GM21528 (cell line): ENCODE data around the gene LOX.

ENCODE experiments used
- ATAC-seq: cut with Tn5 transposase; IDR thresholded peaks from one replicate; pipeline ENCODE4 v1.9.1; 2021; ENCODE audit warnings: mild to moderate bottlenecking, moderate library complexity; ENCODE audit not compliant: unreplicated experiment, low FRiP score

LOX gene

GRCh38 chr5:122056913-122057312, 21.1 kb downstream of the LOX start:
- no peak for ATAC-seq

DNA sequence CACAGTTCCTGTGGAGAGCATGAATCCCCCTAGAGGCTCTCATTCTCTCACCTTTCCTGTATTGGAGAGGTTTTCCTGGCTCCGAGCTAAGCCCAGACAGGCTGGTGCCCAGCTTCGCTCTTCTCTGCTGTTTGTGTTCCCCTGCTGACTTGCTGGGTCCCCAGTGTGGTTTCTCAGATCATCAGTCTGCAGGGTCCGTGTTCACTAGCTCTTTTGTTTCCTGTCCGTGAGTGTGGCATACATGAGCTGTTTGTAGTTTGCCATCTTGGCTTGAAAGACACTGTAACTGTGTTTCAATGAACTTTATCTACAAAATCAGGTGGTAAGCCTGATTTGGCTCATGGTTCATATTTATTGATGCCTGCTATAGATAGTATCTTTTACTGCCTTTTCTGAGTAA, 23.8 kb downstream of the LOX start:
- ATAC-seq = no peak

- ATAC-seq = no peak
Observed at GRCh38 chr5:122053181-122054109, 24.6 kb downstream of the LOX start.

GRCh38 chr5:122051569-122051968, 26.5 kb downstream of the LOX start:
- no peak for ATAC-seq

DNA sequence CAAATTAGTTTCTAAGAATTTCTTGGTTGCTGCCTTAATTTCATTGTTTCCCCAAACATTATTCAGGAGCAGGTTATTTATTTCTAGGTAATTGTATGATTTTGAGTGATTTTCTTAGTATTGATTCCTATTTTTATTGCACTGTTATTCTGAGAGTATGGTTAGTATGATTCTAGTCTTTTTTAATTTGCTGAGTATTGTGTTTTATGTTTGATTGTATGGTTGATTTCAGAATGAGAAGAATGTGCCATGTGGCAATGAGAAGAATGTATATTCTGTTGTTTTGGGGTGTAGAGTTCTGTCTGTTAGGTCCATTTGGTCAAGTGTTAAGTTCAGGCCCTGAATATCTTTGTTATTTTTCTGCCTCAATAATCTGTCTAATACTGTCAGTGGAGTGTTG, 27.1 kb downstream of the LOX start:
- ATAC-seq = no peak

- no peak for ATAC-seq
Observed at GRCh38 chr5:122040636-122041302, 37.3 kb downstream of the LOX start.

DNA sequence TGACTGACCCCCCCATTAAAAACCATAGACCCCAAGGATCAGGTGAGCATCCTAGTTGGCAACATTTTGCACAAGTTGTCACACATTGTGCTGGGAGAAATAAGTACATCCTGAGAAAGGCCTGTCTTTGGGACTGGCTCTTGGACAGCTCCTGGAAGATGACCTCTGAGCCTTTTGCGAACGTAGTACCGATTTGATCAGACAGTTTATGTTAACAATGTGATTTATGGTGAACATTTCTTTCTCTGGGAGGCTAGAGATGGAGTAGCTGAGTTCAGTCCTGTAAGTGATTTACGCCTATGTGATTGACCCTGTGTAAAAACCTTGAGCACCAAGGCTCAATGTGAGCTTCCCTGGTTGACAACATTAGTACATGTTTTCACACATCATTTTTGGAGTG, 41.7 kb downstream of the LOX start:
- no peak for ATAC-seq

DNA sequence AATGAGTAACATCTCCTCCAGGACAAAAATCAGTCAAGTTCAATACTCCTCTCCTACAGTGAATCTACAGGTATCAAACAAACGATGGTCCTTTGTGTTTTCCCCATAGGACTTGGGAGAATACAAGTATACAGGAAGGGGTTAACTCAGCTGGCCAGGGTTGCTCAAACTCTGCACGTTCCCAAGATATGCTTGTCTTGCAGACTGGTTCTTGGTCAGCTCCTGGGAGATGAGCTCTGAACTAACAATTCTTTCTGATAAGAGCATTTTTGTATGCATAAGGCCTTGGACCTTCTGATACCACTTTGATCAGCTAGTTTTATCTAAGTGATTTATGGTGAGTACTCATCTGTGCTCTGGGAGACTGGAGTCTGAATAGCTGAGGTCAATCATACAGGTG, 42.1 kb downstream of the LOX start:
- no peak for ATAC-seq

DNA sequence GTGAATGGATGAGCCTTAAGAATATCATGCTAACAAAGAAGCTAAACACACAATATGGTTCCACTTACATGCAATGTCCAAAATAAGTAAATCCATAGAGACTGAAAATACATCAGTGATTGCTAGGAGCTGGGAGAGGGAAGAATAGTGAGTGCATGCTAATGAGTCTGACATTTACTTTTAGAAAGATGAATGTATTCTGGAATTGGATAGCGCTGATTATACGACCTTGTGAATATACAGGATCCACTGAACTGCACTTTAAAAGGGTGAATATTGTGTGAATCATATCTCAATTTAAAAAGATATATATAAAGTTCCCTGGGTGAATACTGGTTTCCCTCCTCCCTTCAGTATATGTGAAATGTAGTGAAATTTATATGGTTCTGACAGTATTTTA, 46.2 kb downstream of the LOX start:
- ATAC-seq = no peak

DNA sequence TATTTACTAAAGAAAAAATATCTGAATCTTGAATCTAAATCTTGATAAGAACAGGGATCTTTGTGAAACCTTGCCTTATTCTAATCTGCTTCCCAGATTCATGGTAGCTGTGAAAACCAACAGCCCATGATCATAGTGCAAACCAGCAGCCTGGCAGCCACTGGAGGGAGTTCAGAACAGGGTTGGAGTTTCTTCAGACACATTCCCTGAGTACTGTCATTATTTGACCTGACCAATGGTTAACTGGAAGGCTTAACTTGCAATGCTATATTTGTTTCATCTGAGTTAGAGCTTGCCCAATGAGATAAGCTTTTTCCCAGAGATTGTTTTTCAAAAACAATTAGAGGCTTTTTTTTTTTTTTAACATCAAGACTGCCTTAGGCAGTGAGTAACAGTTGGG, 47.8 kb downstream of the LOX start:
- ATAC-seq = no peak

GRCh38 chr5:122029818-122030217, 48.2 kb downstream of the LOX start:
- no peak for ATAC-seq

DNA sequence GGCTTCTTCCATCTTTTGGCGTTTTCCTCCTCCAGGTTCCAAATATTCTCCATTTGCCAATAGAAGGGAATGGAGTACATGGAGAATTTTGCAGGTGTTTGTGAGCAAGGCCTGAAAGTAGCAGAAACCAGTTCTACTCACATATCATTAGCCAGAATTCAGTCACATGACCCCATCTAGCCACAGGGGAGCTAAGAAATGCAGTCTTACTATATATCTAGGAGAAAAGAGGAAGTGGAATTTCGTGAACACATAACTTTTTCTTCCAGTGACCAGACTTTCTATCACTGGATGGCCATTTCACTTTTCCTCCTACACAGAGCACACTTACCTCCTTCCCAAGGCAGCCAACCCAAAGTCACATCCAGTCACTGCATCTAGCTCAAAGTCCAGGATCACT, 55.1 kb downstream of the LOX start:
- ATAC-seq = no peak

- no peak for ATAC-seq
Observed at GRCh38 chr5:122019919-122020590, 58.0 kb downstream of the LOX start.

DNA sequence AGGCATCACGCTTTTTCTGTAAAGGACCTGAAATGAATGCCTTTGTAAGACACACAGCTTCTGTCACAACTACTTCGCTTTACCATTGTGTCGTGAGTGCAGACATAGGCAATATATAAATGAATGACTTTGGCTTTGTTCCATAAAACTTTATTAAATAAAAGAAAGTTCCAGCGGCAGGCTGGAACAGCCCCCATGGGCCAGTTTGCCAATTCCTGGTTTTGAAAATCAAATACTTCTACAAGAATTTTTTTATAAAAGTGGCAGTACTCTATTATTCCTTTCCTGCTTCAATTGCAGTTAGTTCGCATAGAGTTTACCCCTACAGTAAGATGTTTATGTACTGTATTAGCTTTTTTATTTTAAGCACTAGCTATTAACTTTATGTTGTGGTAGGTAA, 62.6 kb downstream of the LOX start:
- no peak for ATAC-seq

DNA sequence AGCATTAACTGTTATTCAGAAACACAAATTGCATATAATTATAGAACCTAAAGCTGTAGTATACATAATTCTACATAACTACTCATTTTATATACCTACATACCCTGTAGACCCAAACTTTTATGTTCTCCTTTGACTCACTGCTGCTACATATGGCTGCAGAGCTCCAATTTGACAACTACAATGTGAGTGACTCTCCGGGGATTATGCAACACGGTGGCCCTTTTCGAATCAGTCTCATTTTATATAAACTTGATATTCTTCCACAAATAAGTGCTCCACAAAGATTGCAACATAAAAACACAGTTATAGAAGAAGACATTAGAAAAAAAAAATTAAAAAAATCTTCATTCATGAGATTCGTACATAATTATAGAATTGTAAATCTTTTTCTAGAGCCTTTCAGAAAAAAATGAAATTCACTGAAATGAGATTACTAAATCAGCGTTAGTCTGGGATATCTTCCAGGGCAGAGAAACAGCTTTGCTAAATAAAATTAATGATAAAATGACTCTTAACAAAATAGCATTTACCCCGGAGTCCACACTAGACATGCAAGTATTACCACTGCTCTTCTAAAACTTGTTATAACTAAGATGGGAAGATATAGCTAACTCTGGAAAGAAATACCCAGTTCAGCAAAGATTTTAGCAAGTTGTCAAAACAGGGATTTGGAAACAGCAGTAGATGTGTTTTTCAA, 63.7 kb downstream of the LOX start:
- ATAC-seq = no peak
